Activated effector memory CD4-positive, alpha-beta T cell treated with Interleukin-2 at 50 U/mL for 16 hours (primary cell): ENCODE measurements around the gene CREB5.
"Not testable (repeated sequence)": the region's sequence is repeated elsewhere in the genome, so short reads cannot be mapped to it uniquely, and the experiment has no call there.

Source experiments
- DNase-seq: peaks from one replicate; pipeline ENCODE4 v3.0.0-alpha.2; 2020

CREB5 gene

DNA sequence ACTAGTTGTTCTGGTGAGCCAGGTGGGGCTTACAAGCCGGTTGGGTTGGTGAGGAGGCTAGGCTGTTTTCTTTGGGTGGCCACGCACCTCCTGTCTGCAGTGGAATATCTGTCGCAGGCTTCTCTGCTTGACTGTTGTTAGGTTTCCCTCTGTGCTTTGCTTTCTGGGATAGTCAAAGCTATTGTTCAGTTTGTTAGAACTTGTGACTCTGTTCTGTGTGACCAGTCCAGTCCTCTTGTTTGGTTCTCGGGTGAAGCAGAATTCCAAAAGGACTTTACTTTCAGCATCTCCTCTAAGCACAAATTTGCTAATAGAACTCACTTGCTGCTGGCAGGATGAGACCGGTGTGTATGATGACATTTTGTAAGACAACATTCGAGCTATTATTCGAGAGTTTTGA, 105.3 kb downstream of the CREB5 start:
- no peak for DNase-seq

DNA sequence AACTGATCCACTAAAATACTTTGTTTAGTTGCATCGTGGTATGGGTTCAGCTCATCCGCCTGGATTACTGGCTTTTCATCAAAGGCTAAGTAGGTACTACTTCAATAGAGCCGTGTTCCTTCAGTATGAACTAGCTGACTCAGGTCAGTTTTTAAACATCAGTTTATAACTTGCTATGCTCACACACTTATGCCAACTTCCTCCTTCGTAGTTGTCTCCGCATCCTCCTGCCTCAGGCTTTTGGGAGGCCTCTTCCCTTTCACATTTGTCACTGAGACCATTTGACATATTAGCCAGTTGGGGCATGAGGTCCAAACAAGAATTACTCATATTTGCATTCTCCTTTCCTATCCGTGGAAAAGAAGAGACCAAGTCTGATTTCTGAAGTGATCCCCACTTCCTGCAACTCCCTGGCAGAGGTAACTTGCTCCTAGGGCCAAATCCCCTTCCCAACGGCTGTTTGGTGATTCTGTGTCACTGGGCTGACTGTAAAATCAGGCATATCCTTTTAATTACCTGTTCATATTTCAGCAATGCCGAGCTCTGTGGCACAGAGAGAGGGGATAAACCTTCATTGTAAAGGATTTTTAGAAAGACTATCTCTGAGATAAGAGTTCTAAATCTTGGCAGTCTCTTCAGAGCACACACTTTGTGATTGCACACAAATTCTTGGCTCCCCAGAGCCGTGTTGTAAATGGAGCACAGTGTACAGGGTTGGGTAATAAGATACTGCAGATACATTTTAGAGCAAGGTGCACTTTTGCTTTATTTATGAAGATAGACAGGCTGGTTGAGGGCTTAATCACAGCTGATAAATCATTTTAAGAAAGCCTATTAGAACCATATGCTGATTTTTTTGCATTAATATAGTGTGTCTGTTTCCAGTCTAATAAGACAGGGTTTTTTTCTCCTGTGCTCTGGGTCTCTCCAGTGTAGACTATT, 108.0 kb downstream of the CREB5 start:
- DNase-seq: no peak

DNA sequence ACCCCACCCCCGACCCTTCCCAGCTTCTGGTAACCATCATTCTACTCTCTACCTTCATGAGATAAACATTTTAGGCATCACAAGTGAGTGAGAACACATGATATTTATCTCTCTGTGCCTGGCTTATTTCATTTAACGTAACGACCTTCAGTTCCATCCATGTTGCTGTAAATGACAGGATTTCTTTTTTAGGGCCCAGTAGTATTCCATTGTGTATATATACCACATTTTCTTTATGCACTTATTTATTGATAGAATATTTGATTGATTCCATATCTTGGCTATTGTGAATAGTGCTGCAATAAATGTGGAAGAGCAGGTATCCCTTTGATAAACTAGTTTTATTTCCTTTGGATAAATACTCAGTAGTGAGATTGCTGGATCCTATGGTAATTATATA, 112.7 kb downstream of the CREB5 start:
- no peak for DNase-seq

DNA sequence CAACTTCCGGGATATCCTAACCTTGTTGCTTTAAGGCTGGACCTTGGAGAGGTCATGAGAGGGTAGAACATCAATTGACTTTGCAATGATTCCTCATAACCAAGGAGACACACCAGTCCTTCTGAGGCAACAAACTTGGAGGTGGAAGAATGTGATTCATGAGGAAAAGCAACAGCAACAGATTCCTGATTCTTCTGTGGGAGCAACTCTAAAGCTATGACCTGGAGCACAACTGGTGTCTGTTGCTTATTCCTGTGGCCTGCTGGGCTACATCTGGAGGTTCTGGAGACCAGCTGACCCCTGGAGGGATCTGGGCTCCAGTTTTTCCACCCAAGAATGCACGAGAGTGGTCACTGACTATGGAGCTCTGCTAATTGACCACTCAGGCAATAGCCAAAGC, 116.6 kb downstream of the CREB5 start:
- no peak for DNase-seq

DNA sequence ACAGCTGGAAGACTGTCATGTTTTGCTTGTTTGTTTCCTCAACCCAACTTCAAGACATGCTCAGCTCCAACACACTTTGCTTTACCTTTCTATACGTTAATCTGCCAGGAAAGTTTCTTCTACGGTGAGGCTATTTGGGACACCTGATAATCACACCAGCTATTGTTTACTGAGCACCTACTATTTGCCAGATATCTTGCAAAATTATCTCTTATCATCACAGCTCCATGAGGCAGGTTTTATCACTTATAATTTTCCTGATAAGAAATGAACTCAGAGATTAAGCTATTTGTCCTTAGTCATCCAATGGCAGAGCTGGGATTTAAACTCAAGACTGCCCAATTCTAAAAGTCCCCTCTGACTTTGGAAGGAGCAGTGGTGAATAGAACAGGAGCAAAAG, 117.4 kb downstream of the CREB5 start:
- no peak for DNase-seq

DNA sequence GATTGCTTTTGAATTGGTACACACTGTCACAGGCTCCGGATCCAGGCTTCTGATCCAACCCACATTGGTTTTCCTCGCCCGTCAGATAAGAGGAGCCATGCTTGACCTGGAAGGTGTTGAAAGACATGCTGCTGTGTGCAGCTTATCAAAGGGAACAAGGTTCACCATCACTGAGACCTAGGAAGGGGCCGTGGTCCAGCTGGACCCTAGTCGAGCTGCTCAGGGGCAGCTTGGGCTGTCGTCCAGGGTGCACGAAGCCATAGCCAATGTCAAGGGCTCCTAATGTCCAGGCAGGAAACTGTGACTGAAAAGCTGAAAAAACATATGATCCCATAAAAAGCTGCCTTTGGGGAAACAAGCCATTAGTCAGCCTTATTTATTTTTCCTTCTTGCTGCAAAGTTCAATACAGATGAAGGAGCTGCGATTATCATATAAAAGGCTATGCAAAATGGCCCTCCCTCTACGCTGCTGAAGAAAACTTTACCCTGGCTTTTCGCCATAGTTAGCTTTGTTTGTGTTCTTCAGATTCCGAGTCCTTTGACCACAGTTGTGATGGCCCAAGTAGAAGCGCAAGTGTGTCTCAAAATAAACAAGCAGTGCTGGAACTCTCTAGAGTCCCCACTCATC, 118.0 kb downstream of the CREB5 start:
- DNase-seq: no peak

DNA sequence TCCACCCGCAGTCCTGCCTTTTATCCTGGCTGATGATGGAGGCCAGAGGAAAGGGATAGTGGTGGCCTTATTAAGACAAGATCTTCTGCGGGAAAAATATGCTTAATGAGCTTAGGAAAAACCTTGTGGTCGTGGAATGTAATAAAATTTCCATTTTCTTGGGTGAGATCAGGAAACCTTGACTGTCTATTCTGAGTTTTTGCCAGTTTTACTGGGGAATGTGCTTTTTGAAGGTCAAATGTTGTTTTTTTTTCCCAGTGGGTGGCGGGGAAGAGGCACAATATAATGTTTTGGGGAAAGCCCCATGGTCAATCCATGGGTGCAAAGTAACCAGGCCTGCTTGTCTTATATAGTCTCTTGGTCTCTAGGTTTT, 118.5 kb downstream of the CREB5 start:
- no peak for DNase-seq

DNA sequence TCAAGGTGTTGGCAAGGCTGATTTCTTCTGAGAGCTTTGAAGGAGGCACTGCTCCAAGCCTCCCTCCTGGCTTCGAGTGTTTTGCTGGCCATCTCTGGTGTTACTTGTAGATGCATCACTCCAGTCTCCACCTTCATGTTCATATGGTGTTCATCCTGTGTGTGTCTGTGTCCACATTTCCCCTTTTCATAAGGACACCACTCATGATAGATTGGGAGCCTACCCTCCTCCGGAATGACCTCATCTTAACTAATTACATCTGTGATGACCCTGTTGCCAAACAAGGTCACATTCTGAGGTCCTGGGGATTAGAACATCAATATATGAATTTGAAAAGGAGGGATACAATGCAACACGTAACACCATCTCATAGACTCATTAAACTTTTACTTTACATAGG, 119.0 kb downstream of the CREB5 start:
- DNase-seq: no peak

DNA sequence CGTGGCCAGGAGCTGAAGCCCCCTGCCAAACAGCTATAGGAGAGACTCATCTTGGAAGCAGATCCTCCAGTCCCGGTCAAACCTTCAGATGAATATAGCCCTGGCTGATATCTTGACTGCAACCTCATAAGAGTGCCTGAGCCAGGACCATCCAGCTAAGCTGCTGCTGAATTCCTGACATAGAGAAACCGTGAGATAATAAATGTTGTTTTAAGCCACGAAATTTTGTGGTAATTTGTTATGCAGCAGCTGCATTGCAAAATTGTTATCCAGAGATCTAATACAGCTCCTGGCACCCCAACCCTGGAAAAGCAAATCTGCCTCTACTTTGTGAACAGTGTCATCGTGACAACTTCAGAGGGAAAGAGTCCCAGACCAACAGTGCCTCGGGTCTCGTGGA, 119.9 kb downstream of the CREB5 start:
- DNase-seq: no peak

DNA sequence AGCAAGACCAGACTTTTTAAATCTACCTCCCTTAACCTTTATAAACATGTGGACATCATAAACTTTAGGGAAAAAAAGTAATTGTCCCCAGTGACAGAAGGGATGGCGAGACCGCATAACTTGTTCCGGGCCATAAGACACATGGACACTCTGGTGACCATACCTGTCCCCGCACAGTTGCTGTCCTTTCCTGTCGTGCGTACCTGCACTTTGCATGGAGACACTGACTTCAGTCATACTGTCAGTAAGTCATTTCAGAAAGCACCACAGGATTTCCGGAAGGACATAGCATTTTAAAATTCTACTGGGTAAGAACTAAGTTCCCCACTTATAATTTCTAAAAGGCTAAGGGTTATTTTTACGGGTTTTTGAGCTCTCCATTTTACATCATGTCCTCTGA, 120.9 kb downstream of the CREB5 start:
- DNase-seq: no peak

DNA sequence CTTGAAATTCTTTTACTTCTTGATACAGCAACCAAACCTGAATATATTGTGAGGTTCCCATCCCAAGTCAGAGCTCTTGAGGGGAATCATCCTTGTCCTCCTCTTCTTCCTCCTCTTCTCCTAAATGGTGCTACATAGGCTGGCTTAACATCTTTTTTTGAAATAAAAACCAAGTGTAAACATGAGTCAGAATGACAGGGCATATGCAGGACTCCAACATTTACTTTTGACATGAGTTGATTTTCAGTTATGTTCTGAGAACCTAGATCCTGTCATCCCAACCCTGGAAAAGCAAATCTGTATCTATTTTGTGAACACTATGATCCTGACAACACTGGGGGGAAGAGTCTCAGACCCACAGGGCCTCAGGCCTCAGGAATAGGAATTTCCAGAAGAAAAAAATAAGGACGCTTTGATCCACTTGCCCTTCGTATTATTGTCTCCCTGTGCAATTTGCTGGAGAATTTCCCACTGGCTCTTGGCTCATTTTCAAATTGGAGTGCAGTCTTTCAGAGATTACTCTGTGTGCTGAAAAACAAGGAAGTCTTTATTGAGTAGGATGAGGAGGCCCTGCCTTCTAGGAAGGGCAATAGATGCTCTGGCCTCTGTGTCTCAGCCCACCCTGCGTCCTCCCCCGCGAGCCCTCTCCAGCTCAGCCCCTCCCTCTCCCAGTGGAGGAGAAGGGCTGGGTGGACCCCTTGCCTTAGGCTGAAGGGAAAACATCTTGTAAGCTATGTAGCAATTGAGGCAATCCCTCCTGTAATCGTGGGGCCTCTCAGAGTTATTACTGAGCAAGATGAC, 121.6 kb downstream of the CREB5 start:
- no peak for DNase-seq

DNA sequence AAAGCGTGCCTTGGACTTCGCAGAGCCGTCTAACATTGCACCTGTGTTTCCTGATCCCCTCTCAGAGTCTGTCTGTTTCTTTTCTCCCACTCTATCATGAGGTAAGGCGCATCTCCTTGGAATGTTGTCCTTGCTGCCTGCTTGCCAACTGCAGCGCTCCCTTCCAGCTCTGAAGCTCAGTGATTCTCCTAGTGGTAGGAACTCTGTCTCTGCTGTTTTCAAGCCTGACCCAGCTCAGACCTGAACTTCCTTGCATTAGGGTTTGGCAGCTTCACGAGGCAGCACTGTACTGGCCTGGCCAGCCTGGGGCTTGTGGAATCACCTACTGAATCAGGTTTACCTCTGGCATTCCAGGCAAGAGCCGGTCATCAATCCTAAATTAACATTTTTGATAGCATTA, 123.9 kb downstream of the CREB5 start:
- no peak for DNase-seq

DNA sequence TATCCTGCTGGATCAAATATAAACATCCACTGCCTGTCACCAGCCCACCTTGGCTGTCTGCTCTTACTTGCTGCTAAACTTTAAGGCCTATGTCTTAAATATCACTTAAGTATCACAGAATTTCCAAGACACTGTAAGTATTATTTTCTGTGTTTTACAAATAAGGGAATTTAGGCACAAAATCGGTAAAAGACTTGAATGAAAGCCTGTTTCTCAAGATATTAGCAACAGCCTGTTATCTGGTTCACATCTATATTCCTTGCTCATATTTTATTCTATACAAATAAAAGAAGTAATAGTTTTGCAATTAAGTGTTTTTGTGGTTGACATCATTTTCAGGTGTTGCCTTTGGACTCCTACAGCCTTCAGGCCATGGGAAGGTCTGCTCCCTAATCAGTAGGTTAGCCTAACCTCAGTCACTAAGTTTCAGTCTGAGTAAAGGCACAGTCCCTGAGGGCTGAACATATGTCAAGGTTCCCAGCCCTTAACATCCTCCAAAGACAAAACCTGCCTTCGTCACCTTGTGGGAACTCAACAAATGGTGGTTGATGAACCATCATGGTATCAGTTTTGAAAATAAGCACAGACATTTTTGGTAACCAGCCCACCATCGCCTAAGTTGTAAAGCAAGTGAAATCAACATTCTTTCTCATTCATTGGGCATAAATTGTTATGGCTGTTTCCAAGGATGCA, 127.1 kb downstream of the CREB5 start:
- DNase-seq: no peak

DNA sequence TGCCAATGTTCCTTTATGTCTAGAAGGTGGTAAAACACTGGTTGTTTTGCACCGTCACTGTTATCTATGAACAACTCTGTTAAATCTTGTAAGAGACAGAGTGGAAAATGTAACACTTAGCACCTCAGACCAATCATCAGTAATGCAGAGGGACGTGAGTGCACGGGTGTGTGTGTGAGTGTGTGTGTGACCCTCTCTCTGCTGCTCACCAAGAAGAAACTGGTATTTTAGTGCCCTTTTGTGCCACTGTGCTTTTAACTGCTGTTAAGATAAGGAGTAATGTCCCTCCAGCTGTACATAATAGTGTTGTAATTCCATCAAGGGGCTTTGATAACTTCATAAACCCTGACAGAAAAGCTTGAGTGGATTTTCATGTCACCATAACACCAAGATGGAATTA, 130.1 kb downstream of the CREB5 start:
- DNase-seq: no peak

DNA sequence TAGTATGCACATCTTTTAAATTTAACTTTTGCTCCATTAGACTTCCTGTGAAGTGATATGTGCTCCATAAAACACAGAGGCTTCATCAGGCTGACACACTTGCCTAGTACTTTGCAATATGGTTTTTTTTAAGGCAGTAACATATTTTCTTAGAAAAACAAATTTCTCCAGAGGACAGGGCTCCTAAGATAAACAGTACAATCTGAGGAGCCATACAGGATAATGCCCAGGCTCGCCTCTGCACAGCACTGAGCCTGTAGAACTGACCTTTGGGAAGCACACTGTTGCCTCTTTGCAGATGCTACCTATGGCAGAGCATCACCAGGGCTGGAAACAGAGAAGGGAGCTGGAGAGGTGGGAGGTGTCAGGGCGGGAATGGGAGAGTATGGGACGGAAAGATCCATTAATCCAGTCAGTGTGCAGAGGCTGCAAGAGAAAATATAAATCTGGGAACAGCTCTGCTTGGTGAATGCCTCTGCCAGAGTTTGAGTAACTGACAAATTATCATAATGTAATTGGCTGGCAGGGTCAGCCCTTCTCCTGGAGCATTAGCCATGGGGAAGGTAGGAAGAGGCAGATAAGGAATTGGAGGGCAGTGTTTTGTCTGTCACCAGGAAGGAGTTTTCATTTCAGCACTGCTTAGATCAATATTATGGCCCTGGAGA, 132.3 kb downstream of the CREB5 start:
- no peak for DNase-seq

DNA sequence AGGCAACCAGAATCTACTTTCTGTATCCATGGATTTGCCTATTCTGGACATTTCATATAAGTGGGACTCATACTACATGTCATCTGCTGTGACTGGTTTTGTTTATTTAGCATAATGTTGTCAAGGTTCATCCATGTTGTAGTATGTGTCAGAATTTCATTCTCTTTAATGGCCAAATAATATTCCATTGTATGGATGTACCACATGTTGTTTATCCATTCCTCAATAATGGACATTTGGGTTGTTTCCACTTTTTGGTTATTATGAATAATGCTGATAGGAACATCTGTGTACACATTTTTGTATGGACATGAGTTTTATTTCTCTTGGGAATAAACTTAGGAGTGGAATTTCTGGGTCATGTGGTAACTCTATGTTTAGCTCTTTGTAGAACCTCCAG, 133.7 kb downstream of the CREB5 start:
- DNase-seq: no peak

DNA sequence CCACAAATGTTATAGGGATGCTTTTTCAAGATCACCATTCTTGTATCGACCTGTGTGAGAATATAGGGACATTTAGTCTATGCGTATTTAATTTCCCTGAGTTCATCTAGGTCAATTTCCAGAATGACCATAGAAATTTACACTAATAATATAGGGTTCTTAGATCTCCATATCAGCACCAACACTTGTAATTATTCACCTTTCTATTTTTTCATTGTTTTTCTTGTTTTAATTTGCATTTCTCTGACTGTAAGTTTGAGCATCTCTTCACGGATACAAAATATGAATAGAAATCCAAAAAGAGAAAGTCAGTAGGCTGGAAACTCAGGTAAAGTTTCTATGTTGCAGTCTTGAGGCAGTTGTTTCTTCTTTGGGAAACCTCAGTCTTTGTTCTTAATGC, 134.8 kb downstream of the CREB5 start:
- DNase-seq: no peak

DNA sequence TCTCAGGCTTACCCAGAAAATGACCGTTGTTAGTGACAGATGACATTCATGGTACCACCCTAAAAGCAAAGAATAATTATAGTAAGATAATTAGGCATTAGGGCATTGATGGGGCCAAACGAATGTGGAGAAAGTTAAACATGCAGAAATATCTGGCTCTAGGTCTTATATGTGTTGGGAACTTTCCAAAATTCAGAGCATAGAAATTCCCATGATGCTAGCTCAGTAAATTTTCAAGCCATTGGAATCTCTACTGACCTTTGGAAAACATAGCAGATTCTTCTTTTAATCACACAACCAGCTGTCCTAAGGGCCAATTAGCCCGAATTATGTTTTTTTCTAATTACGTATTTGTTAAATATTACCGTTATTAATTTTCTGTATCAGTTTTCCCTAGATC, 136.1 kb downstream of the CREB5 start:
- DNase-seq: no peak

DNA sequence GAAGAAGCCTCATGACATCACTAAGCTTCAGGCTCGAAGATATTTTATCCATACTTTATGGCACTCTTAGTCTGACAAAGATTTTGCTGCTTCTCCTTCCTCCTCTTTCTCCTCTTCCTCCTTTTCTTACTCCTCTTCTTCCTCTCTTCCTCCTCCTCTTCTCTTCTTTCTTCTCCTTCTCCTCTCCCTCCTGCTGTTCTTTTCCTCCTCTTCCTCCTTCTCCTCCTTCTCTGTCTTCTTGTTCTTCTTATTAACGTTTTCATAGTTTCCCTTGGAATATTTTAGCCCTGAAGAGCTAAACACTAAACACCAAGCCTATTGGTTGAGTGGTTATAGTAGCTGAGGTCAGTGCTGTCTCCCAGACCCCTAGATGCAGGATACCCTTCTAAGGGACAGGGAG, 137.7 kb downstream of the CREB5 start:
- no peak for DNase-seq

DNA sequence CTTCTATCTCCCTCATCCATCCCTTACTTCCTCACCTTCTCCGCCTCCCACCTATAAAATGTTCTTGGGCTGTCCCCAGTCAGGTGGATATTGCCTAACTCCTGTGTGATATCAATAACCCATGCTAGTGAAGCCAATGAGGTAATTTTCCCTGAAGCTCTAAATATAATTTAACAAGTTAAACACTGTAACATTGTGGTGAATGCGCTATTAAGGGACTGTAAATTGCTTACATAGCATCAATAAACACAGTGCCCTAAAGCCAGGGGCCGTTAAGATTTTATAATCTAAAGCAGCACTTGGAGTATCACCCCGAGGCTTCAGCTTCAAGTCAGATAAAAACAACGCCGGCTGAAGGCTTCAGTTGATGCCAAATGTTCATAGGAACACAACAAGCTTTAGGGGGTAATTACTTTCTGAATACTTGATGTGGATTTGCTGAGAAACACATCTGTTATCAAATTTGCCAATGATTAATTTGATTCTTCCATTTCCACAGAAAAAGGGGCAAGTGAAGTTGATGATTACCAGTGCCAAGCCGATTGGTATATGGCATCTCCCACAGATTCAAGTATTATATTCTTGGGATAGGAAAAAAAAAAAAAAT, 138.4 kb downstream of the CREB5 start:
- DNase-seq: no peak

DNA sequence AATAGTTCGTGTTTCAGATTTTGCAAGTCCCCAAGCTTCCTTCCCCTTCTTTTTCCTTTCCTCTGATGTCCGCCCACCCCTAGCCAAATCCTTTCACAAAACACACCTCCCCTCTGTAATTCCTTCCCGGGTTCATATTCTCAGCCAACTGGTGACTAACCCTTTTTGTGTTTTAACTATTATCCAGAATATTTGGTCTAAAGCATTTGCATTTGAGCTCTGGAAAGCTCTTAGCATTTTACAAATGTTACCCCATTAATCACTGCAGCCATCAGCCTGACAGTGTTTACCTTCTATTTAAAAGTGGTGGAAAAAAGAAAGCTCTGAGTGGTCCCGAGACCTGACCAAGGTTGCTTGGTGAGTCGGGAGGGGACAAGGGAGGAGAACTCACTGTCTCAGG, 139.0 kb downstream of the CREB5 start:
- DNase-seq: no peak

DNA sequence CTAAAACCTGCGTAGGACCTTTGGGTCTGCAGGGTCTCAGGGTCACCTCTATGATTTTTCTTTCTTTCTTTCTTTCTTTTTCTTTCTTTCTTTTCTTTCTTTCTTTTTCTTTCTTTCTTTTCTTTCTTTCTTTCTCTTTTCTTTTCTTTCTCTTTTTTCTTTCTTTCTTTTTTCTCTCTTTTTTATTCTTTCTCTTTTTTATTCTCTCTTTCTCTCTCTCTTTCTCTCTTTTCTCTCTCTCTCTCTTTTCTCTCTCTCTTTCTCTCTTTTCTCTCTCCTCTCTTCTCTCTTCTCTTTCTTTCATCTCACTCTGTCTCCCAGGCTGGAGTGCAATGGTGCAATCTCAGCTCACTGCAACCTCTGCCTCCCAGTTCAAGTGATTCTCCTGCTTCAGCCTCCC, 139.4 kb downstream of the CREB5 start:
- not testable (repeated sequence) for DNase-seq
